Spleen (tissue), 7 donors: ENCODE results near the gene LRIG1.

Experiments used
- POLR2AphosphoS5 ChIP-seq, 3 donors: sonication (generic); formaldehyde crosslinking; IDR thresholded peaks; one replicate each; pipeline ENCODE4 v1.5.1; 2017; ENCODE audit warnings: antibody characterized with exemption in 3 of 3
- TF ChIP-seq, protein P1 (sequence below), 11 experiments: fragments of 200-600 bp in 7 of 11; fragments of 450-650 bp in 4 of 11; sonication (generic) in 4 of 11; IDR thresholded peaks in 8 of 11; conservative IDR thresholded peaks in 3 of 11; 1 replicate in 7 of 11; 2 replicates in 4 of 11; pipeline versions ENCODE4 v1.4.0 to v1.8.0; 2016 to 2021; ENCODE audit warnings: antibody characterized with exemption in 11 of 11, inconsistent platforms in 4 of 11, mild to moderate bottlenecking in 1 of 11
- donor health status: DM: no; HTN: no; CAD: no; lungs with moderate emphysema.
- donor health status: DM: no; HTN: no; CAD: no.
- donor health status: DM: no; HTN: no; CAD: no.

DNA sequence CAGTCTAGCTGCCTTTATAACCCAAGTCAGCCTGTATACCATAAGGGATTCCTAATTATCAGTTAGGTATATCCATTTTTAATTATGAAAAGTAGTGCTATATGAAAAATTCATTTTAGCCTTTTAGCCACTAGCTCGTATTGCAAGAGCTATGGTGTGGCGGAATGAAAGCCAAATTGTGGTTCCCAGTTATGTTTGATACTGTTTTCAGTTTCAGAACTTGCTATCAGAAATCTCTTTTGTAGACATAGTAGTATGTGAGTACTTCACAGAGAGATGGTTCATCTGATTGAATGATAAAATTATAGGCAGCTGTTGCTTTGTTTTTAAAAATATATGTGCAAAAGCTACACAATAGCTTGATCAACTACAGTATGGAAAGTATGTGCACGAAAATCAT lies 145.4 kb downstream of the LRIG1 start:
- TF ChIP-seq, protein P1, sequence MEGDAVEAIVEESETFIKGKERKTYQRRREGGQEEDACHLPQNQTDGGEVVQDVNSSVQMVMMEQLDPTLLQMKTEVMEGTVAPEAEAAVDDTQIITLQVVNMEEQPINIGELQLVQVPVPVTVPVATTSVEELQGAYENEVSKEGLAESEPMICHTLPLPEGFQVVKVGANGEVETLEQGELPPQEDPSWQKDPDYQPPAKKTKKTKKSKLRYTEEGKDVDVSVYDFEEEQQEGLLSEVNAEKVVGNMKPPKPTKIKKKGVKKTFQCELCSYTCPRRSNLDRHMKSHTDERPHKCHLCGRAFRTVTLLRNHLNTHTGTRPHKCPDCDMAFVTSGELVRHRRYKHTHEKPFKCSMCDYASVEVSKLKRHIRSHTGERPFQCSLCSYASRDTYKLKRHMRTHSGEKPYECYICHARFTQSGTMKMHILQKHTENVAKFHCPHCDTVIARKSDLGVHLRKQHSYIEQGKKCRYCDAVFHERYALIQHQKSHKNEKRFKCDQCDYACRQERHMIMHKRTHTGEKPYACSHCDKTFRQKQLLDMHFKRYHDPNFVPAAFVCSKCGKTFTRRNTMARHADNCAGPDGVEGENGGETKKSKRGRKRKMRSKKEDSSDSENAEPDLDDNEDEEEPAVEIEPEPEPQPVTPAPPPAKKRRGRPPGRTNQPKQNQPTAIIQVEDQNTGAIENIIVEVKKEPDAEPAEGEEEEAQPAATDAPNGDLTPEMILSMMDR (IDR thresholded peaks at IDR 0.05 in 8 of 11, conservative IDR thresholded peaks at IDR 0.05 in 3 of 11): no peak
- TF ChIP-seq POLR2AphosphoS5 (IDR thresholded peaks at IDR 0.05): no peak
